Calu3 (cell line): ENCODE data around the gene CPT1C. TPM values are rescaled to one million over a fixed set of nuclear protein-coding genes. Genes with fewer than 3 reads are reported as not detected.

ENCODE experiments used
- BruUV-seq: library from RNA; stranded (reverse); fragments of 400-500 nt; replicated peaks from 2 replicates; lab custom pipeline; 2021; lab: Mats Ljungman, UMichigan
- CTCF ChIA-PET: fragments of 300-600 bp; sonication (Branson Sonifier 250); formaldehyde crosslinking; loops from one replicate; lab custom pipeline; 2022; ENCODE audit warnings: antibody characterized with exemption; lab: Charles Lee
- DNase-seq: peaks from one replicate; pipeline ENCODE4 v3.0.0; 2022
- H3K27ac Mint-ChIP-seq: one replicate; pipeline ENCODE4 v1.8.0; 2022; ENCODE audit warnings: mixed read lengths; ENCODE audit not compliant: unreplicated experiment
- H3K27me3 Mint-ChIP-seq: one replicate; pipeline ENCODE4 v1.8.0; 2022; ENCODE audit warnings: mixed read lengths; ENCODE audit not compliant: unreplicated experiment
- H3K36me3 Mint-ChIP-seq: one replicate; pipeline ENCODE4 v1.8.0; 2022; ENCODE audit warnings: mild to moderate bottlenecking, moderate library complexity, mixed read lengths; ENCODE audit not compliant: insufficient read depth, unreplicated experiment
- H3K4me1 Mint-ChIP-seq: one replicate; pipeline ENCODE4 v1.8.0; 2022; ENCODE audit warnings: mild to moderate bottlenecking, low read depth, mixed read lengths; ENCODE audit not compliant: unreplicated experiment
- H3K4me3 Mint-ChIP-seq: one replicate; pipeline ENCODE4 v1.8.0; 2022; ENCODE audit warnings: mild to moderate bottlenecking, low read depth, moderate library complexity, mixed read lengths; ENCODE audit not compliant: unreplicated experiment
- H3K9me3 Mint-ChIP-seq: one replicate; pipeline ENCODE4 v1.8.0; 2022; ENCODE audit warnings: low read depth, mixed read lengths; ENCODE audit not compliant: unreplicated experiment
- CTCF ChIP-seq: fragments of 200-600 bp; IDR thresholded peaks from one replicate; pipeline ENCODE4 v1.8.0; 2022; ENCODE audit warnings: antibody characterized with exemption; ENCODE audit not compliant: unreplicated experiment
- intact Hi-C: fragments of 100-400 bp; cut with micrococcal nuclease; formaldehyde crosslinking; loops from one replicate; pipeline ENCODE4 v1.10.0; 2022; ENCODE audit not compliant: unreplicated experiment
- total RNA-seq: library from RNA; stranded (reverse); gene quantifications from 2 replicates; pipeline ENCODE4 v1.2.3, GENCODE V29; 2022

Gene CPT1C
- total RNA-seq, 1 experiment from 2014 or later = 0.57 TPM

DNA sequence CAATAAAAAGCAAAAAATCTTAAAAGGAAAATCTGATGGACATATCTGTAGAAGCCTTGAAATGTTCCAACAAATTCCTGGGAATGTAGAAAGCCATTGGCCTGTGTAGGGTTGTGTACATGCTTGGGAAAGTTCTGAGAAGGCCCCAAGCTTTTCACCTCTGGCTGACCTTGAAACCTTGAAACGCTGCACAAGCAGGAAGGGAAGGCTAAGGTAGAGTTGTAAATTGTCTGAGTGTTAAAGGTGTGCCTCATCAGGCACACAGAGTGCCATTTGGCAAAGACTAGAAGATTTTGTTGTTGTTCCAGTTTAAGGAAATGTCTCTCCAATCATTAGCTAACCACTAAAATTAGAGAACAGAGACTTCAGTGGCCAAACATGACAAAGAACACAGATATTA is 61.8 kb downstream of the CPT1C start:
- peaks cover 7% of the 10 kb centered on the region for H3K27me3 Mint-ChIP-seq
- H3K27ac Mint-ChIP-seq = no peak overlapping the region
- CTCF ChIA-PET = no interaction called here
- no peak for TF ChIP-seq CTCF
- no peaks in the 10 kb centered on the region for H3K4me1 Mint-ChIP-seq
- no peaks in the 10 kb centered on the region for H3K36me3 Mint-ChIP-seq
- H3K4me3 Mint-ChIP-seq = no peak overlapping the region
- intact Hi-C loops = no loop called here
- no peak for DNase-seq
- H3K9me3 Mint-ChIP-seq = peaks cover 3% of the 10 kb centered on the region
- no TSS peak for BruUV-seq

GRCh38 chr19:49755956-49756355 is 65.0 kb downstream of the CPT1C start:
- Mint-ChIP-seq H3K27me3 (peaks cover 18% of the 10 kb centered on the region), H3K4me1 (no peaks in the 10 kb centered on the region), H3K4me3 (no peak overlapping the region), H3K36me3 (no peaks in the 10 kb centered on the region), H3K9me3 (peaks cover 3% of the 10 kb centered on the region), H3K27ac (no peak overlapping the region)
- BruUV-seq = no TSS peak
- CTCF ChIA-PET = no interaction called here
- TF ChIP-seq CTCF = no peak
- DNase-seq = no peak
- intact Hi-C loops = loop anchor here (2.0 kb wide), 1 partner anchor 29 kb away; no protein-coding TSS in a partner anchor

GRCh38 chr19:49758292-49758691 is 67.4 kb downstream of the CPT1C start:
- BruUV-seq = no TSS peak
- TF ChIP-seq CTCF = no peak
- Mint-ChIP-seq H3K36me3 (no peaks in the 10 kb centered on the region), H3K4me1 (no peaks in the 10 kb centered on the region), H3K4me3 (no peak overlapping the region), H3K27me3 (peaks cover 18% of the 10 kb centered on the region), H3K27ac (no peak overlapping the region), H3K9me3 (peaks cover 3% of the 10 kb centered on the region)
- no peak for DNase-seq
- intact Hi-C loops = no loop called here
- CTCF ChIA-PET = interaction anchor here (0.6 to 0.9 kb wide), 3 partner anchors 8 to 725 kb away, joined by 3 to 8 read pairs (median 6); partner anchors contain the start of gene AP2A1

DNA sequence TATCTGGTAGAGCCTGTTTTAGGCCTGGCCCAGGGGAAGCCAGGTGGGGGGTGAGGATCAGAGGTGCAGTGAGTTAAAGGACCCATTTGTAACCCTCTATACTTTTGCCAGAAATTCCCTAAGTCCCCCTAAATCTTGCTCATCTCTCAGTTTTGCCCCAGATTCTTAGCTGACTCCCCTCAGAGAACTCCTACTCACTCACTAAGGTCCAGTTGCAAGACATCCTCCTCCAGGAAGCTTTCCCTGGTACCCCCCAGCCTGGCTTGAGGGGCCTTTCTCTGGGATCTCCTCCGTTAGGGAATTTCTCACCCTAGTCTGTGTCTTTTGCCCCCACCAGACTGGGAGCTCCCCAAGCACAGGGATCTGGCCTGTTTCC is 70.3 kb downstream of the CPT1C start:
- H3K27me3 Mint-ChIP-seq = peaks cover 18% of the 10 kb centered on the region
- no peaks in the 10 kb centered on the region for H3K9me3 Mint-ChIP-seq
- TF ChIP-seq CTCF = no peak
- CTCF ChIA-PET = no interaction called here
- DNase-seq = no peak
- BruUV-seq = no TSS peak
- H3K4me1 Mint-ChIP-seq = no peaks in the 10 kb centered on the region
- H3K27ac Mint-ChIP-seq = no peak overlapping the region
- H3K4me3 Mint-ChIP-seq = no peak overlapping the region
- H3K36me3 Mint-ChIP-seq = peaks cover 4% of the 10 kb centered on the region
- intact Hi-C loops = no loop called here
